ENCODE data around the gene WDR62.

DNA sequence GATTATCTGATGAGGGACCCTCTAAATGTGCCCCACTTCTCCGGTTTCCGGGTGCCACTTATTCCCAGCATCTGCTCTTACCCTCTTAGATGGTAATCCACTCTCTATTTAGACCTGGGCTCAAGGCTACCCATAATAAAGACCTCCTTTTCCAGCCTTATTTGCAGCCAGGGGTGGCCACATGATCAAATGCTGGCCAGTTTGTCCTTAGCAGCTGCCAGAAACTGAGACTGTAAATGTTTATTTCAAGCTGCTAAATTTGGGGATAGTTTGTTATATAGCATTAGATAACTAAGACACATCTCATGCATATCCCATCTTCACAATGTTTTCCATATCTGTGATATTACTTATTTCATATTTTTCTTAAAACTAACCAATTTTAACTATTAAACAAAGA lies 10.7 kb upstream of the WDR62 start:
- no peak for TF ChIP-seq YY1 (IDR thresholded peaks at IDR 0.05; ENCODE audit: low read depth, low read length)
- TF ChIP-seq, protein P1, sequence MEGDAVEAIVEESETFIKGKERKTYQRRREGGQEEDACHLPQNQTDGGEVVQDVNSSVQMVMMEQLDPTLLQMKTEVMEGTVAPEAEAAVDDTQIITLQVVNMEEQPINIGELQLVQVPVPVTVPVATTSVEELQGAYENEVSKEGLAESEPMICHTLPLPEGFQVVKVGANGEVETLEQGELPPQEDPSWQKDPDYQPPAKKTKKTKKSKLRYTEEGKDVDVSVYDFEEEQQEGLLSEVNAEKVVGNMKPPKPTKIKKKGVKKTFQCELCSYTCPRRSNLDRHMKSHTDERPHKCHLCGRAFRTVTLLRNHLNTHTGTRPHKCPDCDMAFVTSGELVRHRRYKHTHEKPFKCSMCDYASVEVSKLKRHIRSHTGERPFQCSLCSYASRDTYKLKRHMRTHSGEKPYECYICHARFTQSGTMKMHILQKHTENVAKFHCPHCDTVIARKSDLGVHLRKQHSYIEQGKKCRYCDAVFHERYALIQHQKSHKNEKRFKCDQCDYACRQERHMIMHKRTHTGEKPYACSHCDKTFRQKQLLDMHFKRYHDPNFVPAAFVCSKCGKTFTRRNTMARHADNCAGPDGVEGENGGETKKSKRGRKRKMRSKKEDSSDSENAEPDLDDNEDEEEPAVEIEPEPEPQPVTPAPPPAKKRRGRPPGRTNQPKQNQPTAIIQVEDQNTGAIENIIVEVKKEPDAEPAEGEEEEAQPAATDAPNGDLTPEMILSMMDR (IDR thresholded peaks at IDR 0.05; ENCODE audit: control extremely low read depth in 1 of 3, insufficient read depth in 1 of 3, low read depth in 1 of 3, low read length in 3 of 3) = no peak
- TF ChIP-seq POLR2A (IDR thresholded peaks at IDR 0.05; ENCODE audit: control extremely low read depth in 1 of 2, low read depth in 2 of 2, low read length in 2 of 2) = no peak
- no peak for TF ChIP-seq EP300 (IDR thresholded peaks at IDR 0.05; ENCODE audit: borderline replicate concordance in 1 of 2, low read depth in 2 of 2, low read length in 2 of 2)
- TF ChIP-seq BACH1 (IDR thresholded peaks at IDR 0.05; ENCODE audit: low read length) = no peak
- TF ChIP-seq, protein P2, sequence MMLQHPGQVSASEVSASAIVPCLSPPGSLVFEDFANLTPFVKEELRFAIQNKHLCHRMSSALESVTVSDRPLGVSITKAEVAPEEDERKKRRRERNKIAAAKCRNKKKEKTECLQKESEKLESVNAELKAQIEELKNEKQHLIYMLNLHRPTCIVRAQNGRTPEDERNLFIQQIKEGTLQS (IDR thresholded peaks at IDR 0.05; ENCODE audit: insufficient read depth, low read depth, low read length) = no peak
- TF ChIP-seq TAF1 (IDR thresholded peaks at IDR 0.05; ENCODE audit: low read depth, low read length) = no peak
